ENCODE data around the gene HOXA9.

DNA sequence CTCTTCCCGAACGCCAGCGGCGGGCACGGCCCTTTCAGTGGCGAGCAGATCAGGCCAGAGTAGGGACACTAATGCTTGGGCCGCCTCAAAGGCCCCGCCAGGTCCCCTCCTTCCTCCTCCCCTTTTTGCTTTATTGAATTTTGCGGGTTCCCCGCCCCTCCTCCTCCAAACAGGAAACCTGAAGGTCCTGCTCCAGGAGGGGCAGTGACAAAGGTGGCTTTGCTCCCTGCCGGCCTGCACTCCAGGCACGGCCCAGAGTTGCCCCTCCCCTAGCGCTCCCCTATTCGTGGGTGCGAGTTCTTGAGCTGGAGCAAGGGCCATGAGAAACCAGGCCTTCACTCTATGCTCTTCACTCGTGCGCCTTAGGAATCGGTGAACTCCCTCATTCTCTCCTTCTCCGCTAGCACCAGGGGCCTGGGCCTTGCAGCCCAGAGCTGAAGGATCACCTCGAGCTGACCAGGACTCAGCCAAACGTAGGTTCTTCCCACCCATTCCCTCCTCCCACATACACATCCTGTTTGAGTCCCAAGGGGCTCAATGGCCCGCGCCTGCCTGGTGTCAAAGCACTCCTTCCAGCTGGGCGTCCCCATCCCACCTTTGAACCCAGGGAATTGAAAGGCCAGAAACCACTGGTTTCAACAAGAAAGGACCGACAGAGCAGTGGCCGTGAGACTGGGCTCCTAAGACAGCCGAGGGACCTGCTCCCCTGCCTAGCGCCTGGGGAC, 17.1 kb downstream of the HOXA9 start:
- TF ChIP-seq, protein P1, sequence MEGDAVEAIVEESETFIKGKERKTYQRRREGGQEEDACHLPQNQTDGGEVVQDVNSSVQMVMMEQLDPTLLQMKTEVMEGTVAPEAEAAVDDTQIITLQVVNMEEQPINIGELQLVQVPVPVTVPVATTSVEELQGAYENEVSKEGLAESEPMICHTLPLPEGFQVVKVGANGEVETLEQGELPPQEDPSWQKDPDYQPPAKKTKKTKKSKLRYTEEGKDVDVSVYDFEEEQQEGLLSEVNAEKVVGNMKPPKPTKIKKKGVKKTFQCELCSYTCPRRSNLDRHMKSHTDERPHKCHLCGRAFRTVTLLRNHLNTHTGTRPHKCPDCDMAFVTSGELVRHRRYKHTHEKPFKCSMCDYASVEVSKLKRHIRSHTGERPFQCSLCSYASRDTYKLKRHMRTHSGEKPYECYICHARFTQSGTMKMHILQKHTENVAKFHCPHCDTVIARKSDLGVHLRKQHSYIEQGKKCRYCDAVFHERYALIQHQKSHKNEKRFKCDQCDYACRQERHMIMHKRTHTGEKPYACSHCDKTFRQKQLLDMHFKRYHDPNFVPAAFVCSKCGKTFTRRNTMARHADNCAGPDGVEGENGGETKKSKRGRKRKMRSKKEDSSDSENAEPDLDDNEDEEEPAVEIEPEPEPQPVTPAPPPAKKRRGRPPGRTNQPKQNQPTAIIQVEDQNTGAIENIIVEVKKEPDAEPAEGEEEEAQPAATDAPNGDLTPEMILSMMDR (IDR thresholded peaks at IDR 0.05): no peak
- TF ChIP-seq POLR2A (IDR thresholded peaks at IDR 0.05): no peak

All from stomach (tissue), 4 donors.